NCI-H2227 (cell line): Measurements from ENCODE around the gene CFAP99.

Source experiments
- DNase-seq: peaks from one replicate; lab custom pipeline; 2025; ENCODE audit not compliant: unreplicated experiment; lab: John Stamatoyannopoulos, UW

The CFAP99 gene

DNA sequence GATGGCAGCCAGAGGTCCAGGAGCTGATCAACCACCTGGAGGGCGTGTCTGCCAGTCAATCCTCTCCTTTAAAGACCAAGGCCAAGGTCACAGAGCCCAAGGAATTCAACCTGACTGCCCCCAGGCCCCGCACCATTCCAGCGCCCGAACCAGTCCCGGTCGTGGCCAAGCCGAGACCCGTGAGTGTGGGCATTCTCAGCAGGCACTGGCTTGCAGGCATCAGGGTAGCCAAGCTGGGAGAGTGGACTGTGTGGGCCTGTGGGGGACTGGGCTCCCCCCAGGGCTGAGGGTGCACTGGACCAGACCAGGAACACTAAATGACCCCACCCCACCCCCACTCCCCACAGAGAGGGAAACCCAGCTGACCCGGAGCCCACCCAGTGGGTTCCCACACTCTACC, 26.4 kb downstream of the CFAP99 start:
- no peak for DNase-seq

DNA sequence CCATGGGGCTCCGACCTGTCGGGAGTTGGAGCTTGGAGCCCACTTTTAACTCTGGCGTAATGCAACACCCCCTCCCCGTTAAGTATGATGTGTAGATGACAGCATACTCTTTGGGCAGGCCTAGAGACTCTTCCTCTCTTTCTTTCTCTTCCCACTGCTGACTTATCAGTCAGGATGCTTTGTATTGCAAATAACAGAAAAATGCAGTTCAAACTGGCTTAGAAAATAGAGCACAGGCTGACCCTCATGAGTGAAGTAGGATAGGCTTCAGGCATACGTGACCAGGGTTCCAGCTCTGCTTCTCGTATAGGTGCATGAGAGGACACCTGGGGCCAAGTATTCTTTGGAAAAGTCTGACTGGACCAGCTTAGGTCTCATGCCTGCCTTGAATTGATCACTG, 26.8 kb downstream of the CFAP99 start:
- DNase-seq: no peak

DNA sequence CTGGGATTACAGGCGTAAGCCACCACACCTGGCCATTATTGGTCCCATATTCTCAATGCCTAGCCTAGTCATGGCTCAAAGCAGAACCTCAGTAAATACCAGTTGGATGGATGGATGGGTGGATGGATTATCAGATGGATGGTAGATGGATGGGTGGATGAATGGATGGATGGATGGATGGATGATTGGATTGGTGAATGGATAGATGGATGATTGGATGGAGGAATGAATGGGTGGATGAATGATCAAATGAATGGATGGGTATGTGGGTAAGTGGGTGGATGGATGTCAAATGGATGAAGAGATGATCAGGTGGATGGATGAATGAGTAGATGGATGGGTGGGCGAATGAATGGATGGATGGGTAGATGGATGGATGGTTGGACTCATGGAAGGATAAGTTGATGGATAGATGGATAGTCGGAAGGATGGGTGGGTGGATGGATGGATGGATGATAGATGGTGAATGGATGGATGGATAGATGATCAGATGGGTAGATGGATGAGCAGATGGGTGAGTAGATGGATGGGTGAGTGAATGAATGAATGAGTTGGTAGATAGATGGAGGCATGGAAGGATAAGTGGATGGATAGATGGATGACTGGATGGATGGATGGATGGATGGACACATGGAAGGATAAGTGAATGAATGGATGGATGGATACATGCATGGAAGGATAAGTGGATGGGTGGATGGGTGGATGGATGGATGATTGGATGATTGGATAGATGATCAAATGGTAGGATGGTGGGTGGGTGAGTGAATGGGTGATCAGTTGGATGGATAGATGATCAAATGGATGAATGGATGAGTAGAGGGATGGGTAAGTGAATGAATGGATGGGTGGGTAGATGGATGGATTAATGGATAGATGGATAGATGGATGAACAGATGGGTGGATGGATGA, 28.2 kb downstream of the CFAP99 start:
- DNase-seq: no peak

DNA sequence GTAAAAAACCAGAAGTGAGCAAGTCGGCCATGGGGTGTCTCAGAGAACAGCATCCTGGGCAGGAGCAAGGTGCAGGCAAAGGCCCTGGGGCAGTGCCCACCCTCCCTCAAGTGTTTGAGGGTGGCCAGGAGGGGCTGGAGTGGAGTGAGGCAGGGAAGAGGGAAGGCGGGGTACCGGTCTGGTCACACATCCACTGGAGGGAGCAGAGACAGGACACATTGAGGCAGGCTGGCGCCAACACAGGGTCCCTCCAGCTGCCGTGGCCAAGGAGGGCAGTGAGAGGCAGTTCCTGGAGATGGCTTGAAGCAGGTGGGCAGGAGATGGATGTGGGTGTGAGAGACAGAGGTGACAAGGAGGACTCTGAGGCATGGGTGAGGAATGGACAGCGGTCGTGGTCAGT, 29.8 kb downstream of the CFAP99 start:
- DNase-seq: no peak

DNA sequence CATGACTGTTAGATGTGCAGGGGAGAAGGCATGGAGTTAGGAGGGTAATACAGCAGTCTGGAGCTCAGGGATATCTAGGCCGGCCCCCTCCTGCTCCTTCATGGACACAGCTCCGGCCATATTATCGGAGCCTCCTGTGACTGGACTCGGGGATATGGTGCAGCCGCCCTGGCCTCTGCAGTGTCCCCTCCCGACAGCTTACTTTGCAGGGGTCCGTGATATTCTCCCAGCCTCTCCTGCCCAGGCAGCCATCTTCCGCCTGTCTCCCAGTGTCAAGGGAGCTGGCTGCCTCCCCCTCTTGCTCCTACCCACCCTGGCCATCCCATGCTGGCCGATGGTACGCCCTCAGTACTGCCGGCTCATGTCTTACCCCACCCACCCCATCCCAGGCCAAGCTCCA, 30.3 kb downstream of the CFAP99 start:
- no peak for DNase-seq

DNA sequence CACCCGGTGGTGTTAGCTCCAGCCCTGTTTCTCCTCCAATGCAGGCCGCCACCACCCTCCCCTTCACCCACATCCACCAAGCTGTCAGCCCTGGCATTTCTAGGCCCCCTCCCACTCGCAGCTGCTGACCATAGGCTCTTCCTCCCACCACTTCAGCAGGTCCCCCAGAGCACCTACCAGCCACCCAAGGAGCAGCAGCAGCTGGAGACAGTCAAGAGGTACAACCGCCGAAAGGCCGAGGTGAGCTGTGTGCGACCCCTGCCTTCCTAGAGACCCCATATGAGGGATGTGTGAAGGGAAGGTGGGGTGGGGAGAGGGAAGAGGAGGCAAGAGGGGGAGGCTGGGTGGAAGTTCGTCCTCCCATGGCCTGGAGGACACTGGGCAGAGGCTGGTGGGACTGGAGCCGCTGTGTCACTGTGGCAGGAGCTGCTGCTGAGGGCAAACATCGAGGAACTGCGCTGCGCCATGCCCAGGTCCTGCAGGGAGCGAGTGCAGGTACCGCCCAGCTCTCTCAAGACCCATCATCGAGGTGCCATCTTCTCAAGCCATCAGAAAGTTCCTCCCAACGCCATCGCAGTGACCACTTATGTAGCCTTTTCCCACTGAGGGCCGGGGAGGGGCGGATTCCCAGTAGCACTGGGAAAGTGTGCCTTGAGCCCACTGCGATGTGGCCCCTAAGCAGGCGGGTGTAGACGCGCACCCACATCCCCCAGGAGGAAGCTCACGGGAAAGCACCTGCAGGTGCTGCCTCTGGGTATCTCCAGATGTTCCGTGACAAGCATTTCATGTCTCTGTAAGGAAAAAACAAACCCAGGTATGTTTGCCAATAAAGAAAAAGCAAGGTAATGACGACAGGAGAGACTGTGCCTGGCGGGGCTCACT, 31.0 kb downstream of the CFAP99 start:
- DNase-seq: no peak

DNA sequence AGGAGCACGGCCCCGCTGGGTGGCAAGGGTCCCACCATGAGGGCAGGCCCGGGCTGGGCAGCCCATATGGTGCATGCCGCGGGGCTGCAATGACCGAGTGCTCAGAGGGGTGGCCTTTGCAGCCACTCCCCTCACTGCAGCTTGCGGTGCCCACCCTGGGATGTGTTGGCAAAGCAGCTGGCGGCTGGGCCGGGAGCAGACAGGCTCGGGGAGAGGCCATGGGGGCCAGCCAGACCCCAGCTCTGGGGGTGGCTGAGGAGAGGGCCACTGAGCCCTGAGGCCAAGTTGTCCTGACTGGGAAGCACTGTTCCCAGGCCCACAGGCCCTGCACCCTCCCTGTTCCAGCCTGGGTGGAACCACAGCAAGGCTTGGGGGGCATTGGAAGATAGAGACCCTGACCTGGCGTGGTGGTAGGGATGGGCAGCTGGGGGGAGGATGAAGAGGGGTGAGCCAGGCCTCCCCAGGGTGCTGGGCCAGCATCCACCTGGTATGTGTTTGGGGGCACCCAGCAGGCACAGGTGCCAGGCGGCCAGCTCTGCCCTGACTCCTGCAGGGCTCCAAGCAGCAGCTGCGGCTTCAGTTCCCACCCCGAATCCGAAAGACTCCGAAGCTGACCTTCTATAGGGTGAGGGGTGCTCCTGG, 31.8 kb downstream of the CFAP99 start:
- DNase-seq: no peak

DNA sequence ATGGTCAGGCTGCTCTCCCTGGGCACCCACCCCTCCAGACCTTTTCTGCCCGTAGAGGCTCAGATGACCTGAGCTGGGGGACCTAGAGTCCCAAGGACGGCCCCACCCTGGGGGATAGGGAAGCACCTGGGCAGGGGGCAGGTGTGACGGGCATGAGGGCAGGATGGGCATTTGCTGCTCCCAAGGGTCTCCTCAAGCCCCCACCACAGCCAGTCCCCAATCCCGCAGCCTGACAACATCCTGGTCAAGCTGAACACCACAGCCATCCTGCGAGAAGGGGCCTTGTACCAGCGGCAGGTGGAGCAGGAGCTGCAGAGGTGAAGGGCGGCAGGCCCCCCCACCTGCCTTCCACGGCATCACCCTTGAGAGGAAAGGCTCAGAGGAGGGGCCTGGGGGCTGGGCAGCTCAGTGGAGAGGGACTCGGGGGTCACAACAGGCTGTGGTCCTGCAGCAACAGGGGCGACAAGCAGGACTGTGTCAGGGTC, 32.3 kb downstream of the CFAP99 start:
- DNase-seq: no peak

DNA sequence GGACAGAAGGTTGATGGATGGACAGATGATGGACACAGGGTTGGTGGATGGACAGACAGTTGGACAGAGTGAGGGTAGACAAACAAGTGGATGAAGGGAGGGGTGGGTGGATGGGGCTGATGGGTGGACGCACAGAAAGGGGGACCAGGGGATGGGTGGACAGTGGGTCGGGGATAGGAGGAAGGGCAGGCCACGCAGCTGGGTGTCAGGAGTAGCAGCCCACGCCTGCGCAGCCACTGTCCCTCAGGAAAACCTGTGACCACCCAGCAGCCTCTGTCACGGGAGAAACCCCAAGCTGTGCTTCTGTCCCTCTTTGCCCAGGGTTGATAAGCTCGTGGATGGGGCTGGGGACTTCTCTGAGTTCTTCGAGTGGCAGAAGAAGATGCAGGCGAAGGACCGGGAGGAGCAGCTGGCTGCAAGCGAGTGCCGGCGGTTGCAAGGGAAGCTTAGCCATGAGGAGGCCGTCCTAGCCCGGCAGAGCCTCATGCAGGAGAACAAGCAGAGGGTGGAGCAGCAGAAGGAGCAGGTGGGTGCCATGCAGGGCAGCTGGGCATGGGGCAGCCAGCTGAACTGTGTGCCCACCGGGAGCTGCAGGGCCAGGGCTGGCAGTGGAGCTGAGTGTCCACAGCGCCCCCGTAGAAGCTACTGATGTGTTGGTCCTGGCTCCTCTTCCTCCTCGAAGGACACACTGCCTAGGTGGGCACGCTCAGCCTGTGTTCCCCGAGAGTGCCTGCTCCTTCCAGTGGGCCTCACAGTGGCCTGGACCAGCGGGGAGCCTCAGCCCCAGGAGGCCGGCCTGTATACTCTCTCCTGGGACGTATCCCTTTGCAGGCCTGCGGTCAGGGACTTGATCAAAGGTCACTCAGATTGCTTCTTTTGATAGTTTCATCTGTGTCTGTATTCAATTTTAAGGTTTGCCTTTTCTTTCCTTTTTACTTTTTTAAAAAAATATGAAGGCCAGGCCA, 33.3 kb downstream of the CFAP99 start:
- no peak for DNase-seq

DNA sequence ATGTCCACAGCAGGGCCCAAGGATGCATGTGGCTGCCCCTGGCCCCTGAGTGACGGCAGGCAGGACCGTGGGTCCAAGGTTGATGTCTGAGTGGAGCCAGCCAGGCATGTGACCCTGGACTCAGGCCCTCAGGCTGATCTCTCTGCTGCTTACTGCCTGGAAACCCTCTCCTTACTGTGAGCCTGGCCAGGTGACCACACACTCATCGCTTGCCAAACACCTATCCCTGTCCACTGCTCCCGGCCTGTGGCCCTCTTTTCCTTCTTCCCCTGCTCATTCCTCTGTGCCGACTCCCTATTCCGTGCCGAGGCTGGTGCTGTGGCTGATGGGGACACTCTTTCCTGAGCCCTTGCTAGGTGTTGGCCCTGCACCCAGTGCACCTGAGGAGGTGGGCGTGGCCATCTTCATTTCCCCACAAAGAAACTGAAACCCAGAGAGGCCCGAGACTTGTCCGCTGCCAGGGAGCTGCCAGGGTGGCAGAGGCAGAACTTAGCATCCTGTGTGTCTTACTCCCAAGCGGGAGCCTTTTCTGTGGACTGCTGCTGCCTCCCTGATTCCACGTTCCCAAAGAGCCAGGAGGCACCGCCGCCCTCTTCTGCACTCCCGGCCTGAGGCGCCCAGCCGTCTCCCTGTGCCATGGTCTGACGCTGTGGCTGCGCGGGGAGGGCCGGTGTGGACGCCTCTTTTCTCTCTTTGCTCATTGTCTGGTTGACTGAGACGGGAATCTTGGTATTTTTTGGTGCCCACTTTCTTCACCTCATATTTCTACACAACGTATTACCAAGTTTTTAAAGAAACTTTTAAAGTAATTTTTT, 38.9 kb downstream of the CFAP99 start:
- no peak for DNase-seq

DNA sequence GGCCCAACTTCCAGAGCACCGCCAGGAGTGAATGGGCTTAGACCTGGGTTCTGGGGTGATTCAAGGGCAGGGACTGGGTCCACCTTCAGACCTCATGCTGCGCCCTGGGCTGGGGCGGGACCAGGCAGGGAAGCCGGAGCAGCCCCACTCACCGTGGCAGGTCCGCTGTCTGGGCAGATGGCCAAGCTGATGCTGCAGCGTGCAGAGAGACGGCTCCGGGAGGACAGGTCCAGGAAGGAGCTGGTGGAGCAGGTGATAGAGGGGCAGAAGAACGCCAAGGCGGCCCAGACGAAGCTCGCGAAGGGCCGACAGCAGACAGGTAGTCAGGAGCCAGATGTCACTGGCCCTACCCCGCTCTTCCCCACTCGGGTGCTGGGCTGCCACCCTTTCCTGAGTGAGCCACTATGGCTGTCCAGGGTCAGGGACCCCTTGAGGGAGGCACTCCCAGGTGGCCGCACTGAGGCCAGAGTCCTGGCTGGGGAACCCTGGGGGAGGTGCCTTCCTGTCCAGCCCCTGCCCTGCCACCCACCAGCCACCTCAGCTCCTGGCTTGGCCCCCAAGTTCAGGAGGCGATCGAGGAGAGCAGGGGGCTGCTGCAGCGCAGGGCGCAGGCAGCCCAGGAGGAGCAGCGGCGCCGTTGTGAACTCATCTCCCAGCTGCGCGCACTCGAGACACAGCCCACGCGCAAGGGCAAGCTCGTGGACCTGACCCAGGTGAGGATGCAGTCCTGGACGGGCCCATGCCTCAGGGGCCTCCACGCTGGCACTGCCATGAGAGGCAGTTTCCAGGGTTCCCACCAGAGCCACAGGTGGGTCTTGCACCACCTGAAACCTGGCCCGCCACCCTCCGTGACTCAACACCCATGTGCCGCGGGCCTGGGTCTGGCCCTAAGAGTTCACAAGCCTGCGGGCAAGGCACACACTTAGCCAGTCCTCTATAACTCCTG, 40.1 kb downstream of the CFAP99 start:
- DNase-seq: no peak

DNA sequence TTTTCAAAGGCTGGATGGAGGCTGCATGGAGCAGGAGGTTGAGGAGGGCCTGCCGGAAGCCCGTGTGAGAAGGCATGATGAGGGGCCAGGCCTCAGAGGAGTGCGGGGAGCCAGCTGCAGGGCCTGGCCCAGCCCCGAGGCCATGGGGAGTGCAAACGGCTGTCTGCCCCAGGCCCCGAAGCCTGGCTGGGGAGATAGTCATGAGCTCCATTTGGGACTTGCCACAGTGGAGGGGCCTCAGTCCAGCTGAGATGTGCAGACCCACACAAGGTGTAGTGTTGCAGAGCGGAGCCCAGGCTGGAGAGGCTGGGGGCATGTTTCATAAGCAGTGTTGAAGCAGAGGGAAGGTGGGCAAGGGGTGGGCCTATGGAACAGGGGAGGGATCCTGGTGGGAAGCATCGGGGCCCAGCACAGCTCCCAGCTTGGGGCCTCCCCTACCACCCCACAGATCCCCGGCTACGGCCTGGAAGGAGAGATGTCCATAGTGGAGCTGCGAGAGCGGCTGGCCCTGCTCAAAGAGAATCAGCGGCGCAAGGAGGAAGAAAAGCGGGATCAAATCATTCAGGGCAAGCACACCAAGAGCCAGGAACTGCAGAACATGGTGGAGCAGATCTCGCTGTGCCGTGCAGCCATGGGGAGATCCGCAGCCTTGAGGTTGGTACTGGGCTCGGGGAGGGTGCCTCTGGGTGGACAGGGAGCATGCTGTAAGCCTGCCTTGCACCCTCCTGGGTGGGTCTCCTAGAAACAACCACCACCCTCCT, 41.0 kb downstream of the CFAP99 start:
- DNase-seq: no peak

DNA sequence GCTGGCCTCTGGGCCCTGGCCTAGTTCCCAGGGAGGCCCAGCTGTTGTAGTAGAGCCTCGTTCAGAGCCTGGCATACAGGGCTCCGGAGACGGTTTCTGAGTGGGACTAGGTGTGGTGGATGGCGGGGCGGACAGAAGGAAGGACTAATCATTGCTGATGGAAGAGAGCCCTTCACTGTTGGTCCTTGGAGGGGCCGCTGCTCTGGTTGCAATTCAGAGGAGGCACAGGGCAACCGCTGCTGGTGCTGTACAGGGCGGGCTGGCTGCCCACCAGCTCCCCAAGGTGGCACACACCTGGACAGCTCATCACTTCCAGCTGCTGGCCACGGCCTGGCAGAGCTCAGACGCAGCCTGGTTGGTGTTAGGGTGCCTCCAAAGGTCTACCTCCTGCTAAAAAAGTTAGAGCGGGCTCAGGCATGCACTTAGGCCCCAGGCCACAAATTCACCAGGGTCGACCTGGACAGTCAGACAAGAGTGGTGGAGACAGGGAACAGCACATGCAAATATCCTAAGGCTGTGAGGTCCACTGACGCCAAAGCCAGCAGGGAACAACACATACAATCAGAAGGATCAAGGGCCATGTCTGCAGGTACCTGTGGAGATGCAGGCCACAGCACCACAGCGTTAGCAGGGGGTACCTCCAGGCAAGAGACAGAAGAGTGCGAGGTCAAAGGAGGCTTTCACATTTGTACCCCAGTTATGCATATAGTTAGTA, 42.6 kb downstream of the CFAP99 start:
- no peak for DNase-seq

DNA sequence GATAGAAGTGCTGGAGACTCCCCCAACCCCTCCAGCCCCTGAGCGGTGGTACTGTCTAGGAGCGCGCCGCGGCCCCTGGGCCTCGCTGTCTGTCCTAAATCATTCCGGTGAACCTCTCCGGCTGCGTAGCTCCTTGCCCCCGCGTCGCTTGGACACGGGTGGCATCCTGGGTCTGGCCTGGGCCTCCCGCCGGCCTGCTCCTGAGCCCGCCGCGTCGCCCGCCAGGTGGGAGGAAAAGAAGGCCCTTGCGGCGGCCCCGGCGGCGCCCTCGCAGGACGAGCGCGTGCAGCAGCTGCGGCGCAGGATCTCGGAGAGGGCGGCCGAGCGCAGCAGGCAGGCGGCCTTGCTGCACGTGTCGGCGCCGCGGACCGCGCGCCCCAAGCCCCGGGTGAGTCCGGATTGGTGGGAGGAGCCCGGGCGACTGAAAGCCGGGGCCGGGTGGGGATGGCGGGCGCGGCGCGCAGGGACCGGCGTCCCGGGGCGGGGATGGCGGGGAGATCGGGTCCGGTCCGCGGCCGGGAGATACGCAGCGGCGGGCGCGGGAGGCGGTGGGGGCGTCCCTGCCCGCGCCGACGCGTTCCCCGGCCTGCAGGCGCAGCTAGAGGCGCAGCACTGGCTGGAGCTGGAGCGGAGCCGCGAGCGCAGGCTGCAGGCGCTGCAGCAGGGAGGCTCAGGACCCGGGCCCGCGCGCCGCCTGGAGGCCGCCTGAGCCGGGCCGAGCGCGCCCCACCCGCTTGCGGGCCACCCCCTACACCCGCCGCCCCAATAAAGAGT, 43.6 kb downstream of the CFAP99 start:
- DNase-seq: peak; percentile 82

DNA sequence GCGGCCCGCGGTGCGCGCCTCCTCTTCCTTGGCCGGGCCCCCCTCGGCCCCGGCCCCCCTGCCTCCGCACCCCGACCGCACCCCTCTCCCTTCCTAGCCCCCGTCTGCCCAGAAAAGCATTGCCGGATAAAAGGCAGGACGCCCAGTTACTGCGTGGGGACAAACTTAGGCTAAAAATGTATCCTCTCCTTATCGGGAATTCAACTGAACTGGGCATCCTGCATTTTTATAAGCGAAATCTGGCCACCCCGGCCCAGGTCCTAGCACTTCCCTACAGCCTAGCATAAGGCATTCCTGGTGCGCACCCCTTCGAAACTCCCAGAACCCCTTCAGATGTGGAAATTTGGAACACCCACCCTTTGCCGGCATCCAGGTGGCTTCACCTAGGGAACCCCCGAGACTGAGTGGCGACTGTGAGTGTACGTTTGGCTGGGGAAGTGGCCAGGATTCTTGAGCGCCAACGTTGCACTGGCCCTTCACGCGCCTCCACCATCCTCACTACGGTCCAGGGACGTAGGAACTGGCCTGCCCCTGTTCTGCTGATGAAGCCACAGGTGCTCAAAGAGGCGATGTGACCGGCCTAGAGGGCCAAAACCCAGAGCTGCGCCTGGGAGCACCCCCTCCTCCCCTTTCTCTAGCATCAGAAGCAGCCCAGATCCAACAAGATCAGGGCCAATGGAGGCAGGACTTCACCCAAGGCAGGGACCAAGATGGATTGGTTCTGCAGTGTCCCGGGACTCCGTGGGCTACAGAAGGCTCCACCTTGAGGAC, 44.4 kb downstream of the CFAP99 start:
- DNase-seq: no peak
